SU-DHL-6 (cell line): ENCODE data around the gene ESRRA.

Experiments
- CTCF ChIP-seq: fragments of 200-600 bp; sonication (generic); IDR thresholded peaks from one replicate; pipeline ENCODE4 v1.5.1; 2017; ENCODE audit warnings: antibody characterized with exemption, mild to moderate bottlenecking, low read length, moderate library complexity; ENCODE audit not compliant: insufficient read depth, poor library complexity, severe bottlenecking
- EZH2phosphoT487 ChIP-seq: fragments of 200-600 bp; sonication (generic), shearing (Covaris generic); conservative IDR thresholded peaks from 2 replicates; pipeline ENCODE4 v1.6.1; 2018; ENCODE audit warnings: mild to moderate bottlenecking, antibody characterized with exemption, low read length, moderate library complexity, mixed read lengths

GRCh38 chr11:64276653-64277431 is 28.5 kb upstream of the ESRRA start:
- TF ChIP-seq CTCF, result no peak
- TF ChIP-seq EZH2phosphoT487, result no peak
